ENCODE data around the gene FXYD2. TPM values are rescaled to one million over a fixed set of nuclear protein-coding genes. Genes with fewer than 3 reads are reported as not detected.

The FXYD2 gene
- total RNA-seq, 2 donors from 2014 or later = 3.0 TPM

GRCh38 chr11:117839380-117839881 is 14.9 kb upstream of the FXYD2 start:
- Mint-ChIP-seq H3K27ac (no peak overlapping the region), H3K4me1 (no peaks in the 10 kb centered on the region), H3K9me3 (no peaks in the 10 kb centered on the region), H3K27me3 (ENCODE audit: insufficient read depth) (peaks cover 2% of the 10 kb centered on the region), H3K36me3 (ENCODE audit: low read depth) (peaks cover 7% of the 10 kb centered on the region), H3K4me3 (no peak overlapping the region)
- no peak for DNase-seq
- WGBS, 2 experiments (ENCODE audit: insufficient coverage in 1 of 2, insufficient read length in 1 of 2) = 95 to 97% methylated on average over 3 to 7 of the region's 7 CpGs
- H3K27ac ChIP-seq (ENCODE audit: low read depth, low read length) = no peak overlapping the region
- no peaks in the 10 kb centered on the region for H3K4me1 ChIP-seq (ENCODE audit: control insufficient read depth, insufficient read depth, low read length)
- H3K4me3 ChIP-seq (ENCODE audit: low read length) = no peak overlapping the region
- peaks cover 28% of the 10 kb centered on the region for H3K36me3 ChIP-seq (ENCODE audit: control insufficient read depth, insufficient read depth, low read length)
- no peaks in the 10 kb centered on the region for H3K27me3 ChIP-seq (ENCODE audit: control insufficient read depth, insufficient read depth, low read length, poor library complexity, severe bottlenecking)
- H3K9ac ChIP-seq (ENCODE audit: extremely low read depth, low read length, poor library complexity, severe bottlenecking) = no peak overlapping the region
- no peak for TF ChIP-seq CTCF (conservative IDR thresholded peaks at IDR 0.05)
- H3K9me3 ChIP-seq (ENCODE audit: control insufficient read depth, low read length) = no peaks in the 10 kb centered on the region

GRCh38 chr11:117838901-117839300 is 14.4 kb upstream of the FXYD2 start:
- WGBS, 2 experiments (ENCODE audit: insufficient coverage in 1 of 2, insufficient read length in 1 of 2) = 80 to 95% methylated on average over 6 to 8 of the region's 8 CpGs
- peaks cover 3% of the 10 kb centered on the region for H3K4me1 Mint-ChIP-seq
- peaks cover 2% of the 10 kb centered on the region for H3K27me3 Mint-ChIP-seq (ENCODE audit: insufficient read depth)
- no peak for TF ChIP-seq CTCF (conservative IDR thresholded peaks at IDR 0.05)
- no peak overlapping the region for H3K9ac ChIP-seq (ENCODE audit: extremely low read depth, low read length, poor library complexity, severe bottlenecking)
- no peaks in the 10 kb centered on the region for H3K9me3 ChIP-seq (ENCODE audit: control insufficient read depth, low read length)
- no peaks in the 10 kb centered on the region for H3K9me3 Mint-ChIP-seq
- H3K4me1 ChIP-seq (ENCODE audit: control insufficient read depth, insufficient read depth, low read length) = no peaks in the 10 kb centered on the region
- H3K4me3 ChIP-seq (ENCODE audit: low read length) = no peak overlapping the region
- H3K27me3 ChIP-seq (ENCODE audit: control insufficient read depth, insufficient read depth, low read length, poor library complexity, severe bottlenecking) = no peaks in the 10 kb centered on the region
- no peak overlapping the region for H3K27ac ChIP-seq (ENCODE audit: low read depth, low read length)
- no peak overlapping the region for H3K27ac Mint-ChIP-seq
- H3K4me3 Mint-ChIP-seq = no peak overlapping the region
- peaks cover 28% of the 10 kb centered on the region for H3K36me3 ChIP-seq (ENCODE audit: control insufficient read depth, insufficient read depth, low read length)
- DNase-seq = no peak
- peaks cover 7% of the 10 kb centered on the region for H3K36me3 Mint-ChIP-seq (ENCODE audit: low read depth)

- DNase-seq = no peak
- H3K36me3 Mint-ChIP-seq (ENCODE audit: low read depth) = peaks cover 7% of the 10 kb centered on the region
- peaks cover 8% of the 10 kb centered on the region for H3K4me1 Mint-ChIP-seq
- Histone ChIP-seq H3K4me1 (ENCODE audit: control insufficient read depth, insufficient read depth, low read length) (no peaks in the 10 kb centered on the region), H3K27ac (ENCODE audit: low read depth, low read length) (no peak overlapping the region), H3K9me3 (ENCODE audit: control insufficient read depth, low read length) (no peaks in the 10 kb centered on the region), H3K27me3 (ENCODE audit: control insufficient read depth, insufficient read depth, low read length, poor library complexity, severe bottlenecking) (no peaks in the 10 kb centered on the region), H3K9ac (ENCODE audit: extremely low read depth, low read length, poor library complexity, severe bottlenecking) (no peak overlapping the region), H3K36me3 (ENCODE audit: control insufficient read depth, insufficient read depth, low read length) (peaks cover 28% of the 10 kb centered on the region), H3K4me3 (ENCODE audit: low read length) (no peak overlapping the region)
- no peaks in the 10 kb centered on the region for H3K9me3 Mint-ChIP-seq
- H3K4me3 Mint-ChIP-seq = no peak overlapping the region
- WGBS, 2 experiments (ENCODE audit: insufficient coverage in 1 of 2, insufficient read length in 1 of 2) = 71 to 100% methylated on average over 3 to 8 of the region's 8 CpGs
- peaks cover 2% of the 10 kb centered on the region for H3K27me3 Mint-ChIP-seq (ENCODE audit: insufficient read depth)
- TF ChIP-seq CTCF (conservative IDR thresholded peaks at IDR 0.05) = no peak
- no peak overlapping the region for H3K27ac Mint-ChIP-seq
Measured at GRCh38 chr11:117837791-117838190, 13.2 kb upstream of the FXYD2 start.
